ENCODE results near the gene CHODL.

- no peak for TF ChIP-seq POLR2AphosphoS5 (IDR thresholded peaks at IDR 0.05)
- no peak for TF ChIP-seq CTCF (IDR thresholded peaks at IDR 0.05)
Observed at GRCh38 chr21:18253799-18254198, 9.2 kb downstream of the CHODL start.

Data from transverse colon (tissue), 4 donors.